H9 (cell line): ENCODE results near the gene CD58. TPM values are rescaled to one million over a fixed set of nuclear protein-coding genes. Genes with fewer than 3 reads are reported as not detected.

Experiments used
- DNase-seq: peaks from one replicate; pipeline ENCODE4 v3.0.0-alpha.2; 2017
- H2AFZ ChIP-seq: one replicate; pipeline ENCODE4 v1.6.1; 2013; ENCODE audit warnings: mild to moderate bottlenecking, low read length, control low read depth, moderate library complexity
- H2AK5ac ChIP-seq: 2 replicates; pipeline ENCODE4 v1.6.1; 2013; ENCODE audit warnings: low read length, control low read depth, mixed read lengths; ENCODE audit not compliant: insufficient read length
- H2BK120ac ChIP-seq: one replicate; pipeline ENCODE4 v1.6.1; 2013; ENCODE audit warnings: low read depth, mild to moderate bottlenecking, low read length, control low read depth, inconsistent platforms; ENCODE audit not compliant: poor library complexity, severe bottlenecking
- H2BK12ac ChIP-seq: 2 replicates; pipeline ENCODE4 v1.6.1; 2013; ENCODE audit warnings: low read length, control low read depth, mixed read lengths, low read depth; ENCODE audit not compliant: insufficient read length
- H2BK15ac ChIP-seq: 2 replicates; pipeline ENCODE4 v1.6.1; 2013; ENCODE audit warnings: low read depth, low read length, control low read depth
- H2BK20ac ChIP-seq: one replicate; pipeline ENCODE4 v1.6.1; 2013; ENCODE audit warnings: low read depth, mild to moderate bottlenecking, low read length, control low read depth, inconsistent platforms; ENCODE audit not compliant: poor library complexity, severe bottlenecking
- H2BK5ac ChIP-seq: 2 replicates; pipeline ENCODE4 v1.6.1; 2013; ENCODE audit warnings: low read length, control low read depth, mixed read lengths; ENCODE audit not compliant: insufficient read length
- H3K14ac ChIP-seq: 2 replicates; pipeline ENCODE4 v1.6.1; 2013; ENCODE audit warnings: low read length, control low read depth; ENCODE audit not compliant: insufficient read depth
- H3K18ac ChIP-seq: 2 replicates; pipeline ENCODE4 v1.6.1; 2013; ENCODE audit warnings: low read depth, mild to moderate bottlenecking, mixed read lengths, low read length, control low read depth; ENCODE audit not compliant: insufficient read length
- H3K23ac ChIP-seq: 2 replicates; pipeline ENCODE4 v1.6.1; 2013; ENCODE audit warnings: low read length, control low read depth, mixed read lengths, low read depth; ENCODE audit not compliant: insufficient read length
- H3K23me2 ChIP-seq: 2 replicates; pipeline ENCODE4 v1.6.1; 2013; ENCODE audit warnings: low read depth, mild to moderate bottlenecking, mixed read lengths, low read length, control low read depth; ENCODE audit not compliant: insufficient read length, poor library complexity, severe bottlenecking
- H3K27ac ChIP-seq: 2 replicates; pipeline ENCODE4 v1.5.1; 2013; ENCODE audit warnings: low read length, control low read depth, mixed read lengths, low read depth; ENCODE audit not compliant: insufficient read length
- H3K27me3 ChIP-seq: 2 replicates; pipeline ENCODE4 v1.6.1; 2013; ENCODE audit warnings: low read length, control low read depth, inconsistent platforms; ENCODE audit not compliant: insufficient read depth
- H3K4ac ChIP-seq: 2 replicates; pipeline ENCODE4 v1.6.1; 2013; ENCODE audit warnings: low read depth, mild to moderate bottlenecking, control low read depth, inconsistent platforms, low read length, moderate library complexity
- H3K4me1 ChIP-seq: 2 replicates; pipeline ENCODE4 v1.6.1; 2013; ENCODE audit warnings: low read length, control low read depth, inconsistent platforms; ENCODE audit not compliant: insufficient read depth
- H3K4me2 ChIP-seq: 2 replicates; pipeline ENCODE4 v1.6.1; 2013; ENCODE audit warnings: low read length, control low read depth, mixed read lengths; ENCODE audit not compliant: insufficient read length, insufficient read depth
- H3K56ac ChIP-seq: 2 replicates; pipeline ENCODE4 v1.6.1; 2013; ENCODE audit warnings: low read depth, mild to moderate bottlenecking, mixed read lengths, low read length, control low read depth; ENCODE audit not compliant: insufficient read length
- H3K79me1 ChIP-seq: 2 replicates; pipeline ENCODE4 v1.6.1; 2013; ENCODE audit warnings: low read depth, mild to moderate bottlenecking, moderate library complexity, low read length, control low read depth, inconsistent platforms; ENCODE audit not compliant: insufficient read depth, poor library complexity, severe bottlenecking
- H3K79me2 ChIP-seq: 2 replicates; pipeline ENCODE4 v1.6.1; 2013; ENCODE audit warnings: low read length, control low read depth, inconsistent platforms; ENCODE audit not compliant: insufficient read depth
- H3K9ac ChIP-seq: 2 replicates; pipeline ENCODE4 v1.6.1; 2013; ENCODE audit warnings: low read length, control low read depth, mixed read lengths; ENCODE audit not compliant: insufficient read length; ENCODE audit errors: extremely low read depth
- H3K9me3 ChIP-seq: one replicate; pipeline ENCODE4 v1.6.1; 2013; ENCODE audit warnings: low read depth, low read length, inconsistent platforms; ENCODE audit not compliant: control insufficient read depth
- H3T11ph ChIP-seq: one replicate; pipeline ENCODE4 v1.6.1; 2013; ENCODE audit warnings: mild to moderate bottlenecking, low read length, control low read depth, inconsistent platforms
- H4K20me1 ChIP-seq: one replicate; pipeline ENCODE4 v1.6.1; 2013; ENCODE audit not compliant: control insufficient read depth, insufficient read length, insufficient read depth
- H4K5ac ChIP-seq: 2 replicates; pipeline ENCODE4 v1.6.1; 2013; ENCODE audit warnings: low read depth, mild to moderate bottlenecking, mixed read lengths, low read length, control low read depth; ENCODE audit not compliant: insufficient read length
- H4K8ac ChIP-seq: replicated peaks from 2 replicates; pipeline ENCODE4 v1.6.1; 2013; ENCODE audit warnings: low read length, control low read depth, mixed read lengths, low read depth; ENCODE audit not compliant: insufficient read length
- H4K91ac ChIP-seq: 2 replicates; pipeline ENCODE4 v1.6.1; 2013; ENCODE audit warnings: low read depth, mild to moderate bottlenecking, moderate library complexity, mixed read lengths, low read length, control low read depth; ENCODE audit not compliant: insufficient read length
- H3K27ac Mint-ChIP-seq, 3 experiments: 2 replicates in 2 of 3; 3 replicates in 1 of 3; pipeline ENCODE4 v1.8.0; 2020 to 2021; ENCODE audit warnings: mixed read lengths in 3 of 3, mild to moderate bottlenecking in 1 of 3, moderate library complexity in 1 of 3
- H3K27me3 Mint-ChIP-seq: 2 replicates; pipeline ENCODE4 v1.8.0; 2021; ENCODE audit warnings: low read depth, mild to moderate bottlenecking, moderate library complexity, mixed read lengths
- H3K36me3 Mint-ChIP-seq, 3 experiments: 2 replicates in 2 of 3; 3 replicates in 1 of 3; pipeline ENCODE4 v1.8.0; 2020 to 2021; ENCODE audit warnings: low read depth in 3 of 3, mixed read lengths in 3 of 3; ENCODE audit not compliant: insufficient read depth in 1 of 3
- H3K4me1 Mint-ChIP-seq, 2 experiments: 2 replicates each; pipeline ENCODE4 v1.8.0; 2020; ENCODE audit warnings: mixed read lengths in 2 of 2
- H3K4me3 Mint-ChIP-seq, 2 experiments: 2 replicates in 1 of 2; 3 replicates in 1 of 2; pipeline ENCODE4 v1.8.0; 2020 to 2021; ENCODE audit warnings: mild to moderate bottlenecking in 2 of 2, mixed read lengths in 2 of 2, moderate library complexity in 1 of 2
- H3K9me3 Mint-ChIP-seq, 2 experiments: 2 replicates in 1 of 2; 3 replicates in 1 of 2; pipeline ENCODE4 v1.8.0; 2020; ENCODE audit warnings: mild to moderate bottlenecking in 2 of 2, mixed read lengths in 2 of 2, moderate library complexity in 1 of 2
- CTCF ChIP-seq: fragments of 200-600 bp; sonication (generic); conservative IDR thresholded peaks from 3 replicates; pipeline ENCODE4 v1.8.0; 2021; ENCODE audit warnings: antibody characterized with exemption, mild to moderate bottlenecking
- WGBS: extraction: QIAGEN DNeasy Blood & Tissue Kit; methylation state at CpG from one replicate; pipeline ENCODE4 v1.1.7; 2013; ENCODE audit warnings: missing lambda C conversion rate, low lambda C conversion rate, mixed read lengths; ENCODE audit not compliant: insufficient read length; ENCODE audit errors: extremely low coverage; 5-methylcytosine and 5-hydroxymethylcytosine counted together
- total RNA-seq: library from RNA; stranded (reverse); gene quantifications from 2 replicates; pipeline ENCODE4 v1.2.1, GENCODE V29; 2021

CD58 gene
- total RNA-seq, 1 experiment from 2014 or later, result 4.3 TPM

- Mint-ChIP-seq H3K36me3 (no peaks in the 10 kb centered on the region), H3K27me3 (no peaks in the 10 kb centered on the region)
- H3K9me3 ChIP-seq, result no peaks in the 10 kb centered on the region
These were observed 88.3 kb downstream of the CD58 start for GRCh38 chr1:116482490-116482889.

More at GRCh38 chr1:116482490-116482889, 88.3 kb downstream of the CD58 start:
- H3K9me3 Mint-ChIP-seq, result no peaks in the 10 kb centered on the region
- no peak overlapping the region for H3K27ac Mint-ChIP-seq
- Histone ChIP-seq H2BK15ac (no peak overlapping the region), H2AFZ (no peak overlapping the region), H3K79me2 (no peaks in the 10 kb centered on the region), H3K79me1 (no peaks in the 10 kb centered on the region), H3K18ac (no peak overlapping the region), H2BK120ac (no peak overlapping the region), H3K4me1 (no peaks in the 10 kb centered on the region; the same call in 1 of the 2 replicates), H4K5ac (no peak overlapping the region), H2BK5ac (no peak overlapping the region), H3K23ac (no peak overlapping the region), H2BK20ac (no peak overlapping the region), H3K14ac (no peak overlapping the region), H3K4me2 (no peak overlapping the region), H4K91ac (no peak overlapping the region), H3K9ac (no peak overlapping the region), H3K56ac (no peak overlapping the region), H3K4ac (no peak overlapping the region), H4K20me1 (no peaks in the 10 kb centered on the region), H4K8ac (no peak overlapping the region), H3K27ac (no peak overlapping the region), H3K23me2 (no peaks in the 10 kb centered on the region), H2BK12ac (no peak overlapping the region), H2AK5ac (no peak overlapping the region), H3T11ph (no peak overlapping the region), H3K27me3 (no peaks in the 10 kb centered on the region)
- H3K4me3 Mint-ChIP-seq, result no peak overlapping the region
- no CpG with 5 or more reads among the region's 2 CpGs for WGBS
- DNase-seq, result no peak
- TF ChIP-seq CTCF, result no peak
- peaks cover 15 to 22% of the 10 kb centered on the region in 2 experiments for H3K4me1 Mint-ChIP-seq
